ENCODE results near the gene LAIR1.
A peak's percentile ranks its signal among the peaks of the same experiment; 100 is the strongest.
"Not testable (repeated sequence)": the region's sequence is repeated elsewhere in the genome, so short reads cannot be mapped to it uniquely, and the experiment has no call there.

LAIR1 gene

DNA sequence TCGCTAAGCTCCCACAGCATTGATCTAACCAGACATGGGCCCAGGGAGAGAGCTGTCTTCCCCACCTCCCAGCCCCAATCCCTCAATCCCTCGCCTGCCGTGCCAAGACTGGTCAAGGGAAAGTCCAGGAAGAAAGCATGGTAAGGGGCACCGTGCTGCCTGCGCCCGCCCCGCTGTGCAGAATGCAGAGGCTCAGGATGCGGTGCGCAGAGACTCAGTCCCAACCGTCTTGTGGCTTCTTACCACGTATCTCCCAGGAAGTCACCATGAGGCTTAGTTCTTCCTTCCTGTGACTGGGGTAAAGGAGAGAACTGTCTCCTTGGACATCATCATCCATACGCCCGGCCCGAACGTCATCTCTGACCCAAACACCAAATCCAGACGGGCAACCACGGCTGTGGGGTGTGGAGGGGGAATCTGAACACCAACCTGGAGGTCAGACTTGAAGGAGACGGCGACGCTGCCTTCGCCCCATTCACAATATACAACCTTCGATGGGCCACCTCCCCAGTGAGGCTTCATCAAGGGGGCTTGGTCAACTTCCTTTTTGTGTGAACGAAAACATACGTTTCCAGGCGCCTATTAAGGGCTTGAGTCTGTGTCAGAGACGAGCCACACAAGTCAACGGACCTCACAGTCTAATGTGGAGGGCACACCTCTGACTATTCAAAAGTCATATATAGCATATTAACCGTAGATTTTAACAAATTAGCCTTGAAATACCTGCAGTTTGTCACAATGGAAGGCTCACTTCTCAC lies 10.6 kb upstream of the LAIR1 start:
- DNase-seq = not testable (repeated sequence)

- no peak for DNase-seq
Observed at GRCh38 chr19:54373781-54374631, 9.3 kb upstream of the LAIR1 start.

DNA sequence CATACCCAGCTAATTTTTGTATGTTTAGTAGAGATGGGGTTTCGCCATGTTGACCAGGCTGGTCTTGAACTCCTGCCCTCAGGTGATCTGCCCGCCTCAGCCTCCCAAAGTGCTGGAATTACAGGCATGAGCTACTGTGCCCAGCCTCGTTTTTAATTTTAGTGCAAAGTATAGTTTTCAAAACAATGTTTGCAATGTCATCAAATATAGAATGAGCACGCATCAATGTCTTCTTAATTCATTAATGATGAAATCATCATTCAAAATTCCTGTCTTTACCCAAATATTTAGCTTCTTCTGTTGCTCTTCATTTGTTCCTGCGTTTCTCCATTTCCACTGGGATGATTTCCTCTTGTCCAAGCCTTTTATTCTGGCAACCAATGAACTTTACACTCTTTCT lies 6.7 kb upstream of the LAIR1 start:
- DNase-seq = not testable (repeated sequence)

DNA sequence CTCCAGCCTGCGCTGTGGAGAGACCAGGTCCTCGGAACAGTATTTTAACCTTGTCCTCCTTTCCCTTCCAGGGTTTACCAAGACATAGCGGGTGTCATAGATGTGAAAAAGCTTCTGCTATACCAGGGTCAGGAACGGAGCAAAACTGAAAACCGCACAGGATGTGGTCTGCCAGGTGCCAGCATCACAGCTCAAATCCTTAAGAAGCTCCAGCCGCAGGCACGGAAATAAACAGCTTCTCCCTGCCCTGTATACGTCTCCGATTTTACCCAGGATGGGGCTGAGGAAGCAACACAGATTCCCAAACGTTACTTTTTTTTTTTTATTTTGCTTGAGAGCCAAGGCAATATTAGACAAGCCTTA lies 5.7 kb upstream of the LAIR1 start:
- peak; percentile 63 for DNase-seq

DNA sequence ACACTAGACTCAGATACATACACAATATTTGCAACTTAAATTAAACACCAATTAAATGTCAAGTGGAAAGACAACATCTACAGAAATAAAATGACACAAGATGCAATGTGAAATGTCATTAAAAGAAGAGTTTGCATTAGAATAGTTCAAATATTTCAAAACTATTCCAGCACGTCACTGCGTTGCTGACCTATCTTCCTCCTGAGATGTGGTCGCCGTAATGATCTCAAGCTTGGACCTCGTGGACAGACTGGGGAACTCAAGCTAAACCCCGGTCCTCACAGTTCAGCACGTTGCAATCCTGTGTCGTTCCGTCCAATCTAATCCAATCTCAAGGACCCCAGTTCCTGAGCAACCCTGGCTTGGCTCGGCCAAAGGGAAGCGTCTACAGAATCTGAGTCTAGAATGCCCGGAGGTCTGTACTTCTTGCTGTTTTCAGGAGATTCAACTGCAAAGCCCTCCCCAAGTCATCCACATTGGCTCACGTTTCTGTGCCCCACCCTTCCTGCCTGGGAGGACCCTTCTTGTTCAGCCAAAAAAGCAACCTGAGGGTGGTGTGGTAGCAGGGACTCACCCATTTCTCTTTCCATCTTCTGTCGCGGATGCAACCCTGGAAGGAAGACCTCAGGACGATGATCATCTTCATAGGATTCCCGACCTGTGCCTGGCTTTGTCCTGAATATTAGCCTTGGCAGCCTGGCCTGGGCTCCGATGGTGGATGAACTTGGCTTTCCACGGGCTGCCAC lies 5.1 kb upstream of the LAIR1 start:
- not testable (repeated sequence) for DNase-seq

- no peak for DNase-seq
Observed at GRCh38 chr19:54369082-54369687, 4.5 kb upstream of the LAIR1 start.

GRCh38 chr19:54366811-54367210 lies 2.1 kb upstream of the LAIR1 start:
- no peak for DNase-seq

DNA sequence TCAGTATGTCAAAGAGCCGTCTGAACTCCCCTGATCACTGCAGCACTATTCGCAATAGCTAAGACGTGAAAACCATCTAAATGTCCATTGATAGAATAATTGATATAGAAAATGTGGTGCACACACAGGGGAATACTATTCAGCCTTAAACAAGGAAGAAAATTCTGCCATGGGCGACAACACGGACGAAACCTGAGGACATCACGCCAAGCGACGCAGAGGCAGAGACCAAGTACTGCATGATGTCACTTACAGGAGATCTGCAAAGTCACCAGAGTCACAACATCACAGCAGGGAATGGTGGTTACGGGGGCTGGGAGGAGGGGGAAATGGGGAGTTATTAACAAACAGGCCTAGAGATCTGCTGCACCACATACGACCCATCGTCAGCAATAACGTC lies 1.1 kb upstream of the LAIR1 start:
- DNase-seq = not testable (repeated sequence)

DNA sequence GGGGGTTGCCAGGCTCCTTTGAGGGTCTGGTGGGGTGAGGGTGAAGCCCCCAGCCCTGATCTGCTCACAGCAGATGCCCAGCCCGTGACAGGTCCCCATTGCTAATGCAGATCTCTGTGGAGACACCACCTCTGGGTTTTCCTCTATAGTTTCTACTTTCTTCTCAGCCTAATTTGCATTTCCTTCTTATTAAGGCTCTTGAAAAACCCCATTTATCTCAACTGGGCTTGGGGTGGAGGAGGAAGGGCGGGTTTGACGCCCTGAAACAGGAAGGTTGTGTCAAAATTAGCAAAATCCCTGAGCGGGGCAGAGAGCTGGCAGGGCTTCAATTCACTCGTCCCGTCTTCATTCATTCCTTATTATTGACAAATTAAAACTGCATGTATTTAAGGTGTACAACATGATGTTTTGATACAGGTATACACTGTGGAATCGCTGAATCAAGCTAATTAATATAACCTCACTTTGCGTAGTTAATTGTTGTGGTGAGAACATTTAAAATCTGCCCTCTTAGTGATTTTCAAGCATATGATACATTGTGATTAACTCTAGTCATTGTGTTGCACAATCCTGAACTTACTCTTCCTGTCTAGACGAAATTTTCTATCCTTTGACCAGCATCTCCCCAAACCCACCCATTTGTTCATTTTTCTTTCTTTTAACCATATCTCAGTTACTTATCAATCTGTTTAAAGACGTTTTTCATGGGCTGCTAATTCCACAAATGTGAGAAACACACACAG lies 2.9 kb downstream of the LAIR1 start:
- DNase-seq = not testable (repeated sequence)

DNA sequence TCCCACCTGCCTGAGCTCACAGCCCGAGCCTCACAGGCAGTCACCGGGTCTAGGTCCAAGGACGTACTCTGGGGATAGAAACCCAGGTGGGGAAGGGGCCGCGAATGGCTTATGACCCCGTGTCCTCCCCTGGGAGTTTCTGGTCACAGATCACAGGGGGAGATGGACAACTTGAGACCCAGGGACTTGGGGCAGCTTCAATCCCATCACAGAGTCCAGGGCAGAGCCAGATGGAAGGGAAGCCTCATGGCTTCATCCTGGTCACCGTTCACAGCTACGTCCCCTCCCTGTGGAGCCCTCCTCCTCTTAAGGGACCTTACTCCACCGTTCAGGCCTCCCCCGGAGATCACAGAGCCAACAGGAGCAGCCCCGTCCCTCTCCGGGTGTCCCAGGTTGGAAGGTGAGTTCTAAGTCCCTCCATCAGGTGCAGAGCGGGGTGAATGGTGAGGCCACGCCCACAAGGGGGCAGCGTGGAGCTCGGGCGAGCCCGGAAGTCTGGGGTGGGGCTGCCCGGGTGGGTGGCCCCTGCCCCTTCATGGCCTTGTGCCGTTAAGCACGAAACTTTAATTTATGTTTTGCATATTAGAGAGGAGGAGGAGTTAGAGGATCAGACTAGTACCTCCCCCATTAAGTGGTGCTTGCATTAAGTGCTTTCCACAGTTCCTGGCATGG lies 5.4 kb downstream of the LAIR1 start:
- DNase-seq = not testable (repeated sequence)

DNA sequence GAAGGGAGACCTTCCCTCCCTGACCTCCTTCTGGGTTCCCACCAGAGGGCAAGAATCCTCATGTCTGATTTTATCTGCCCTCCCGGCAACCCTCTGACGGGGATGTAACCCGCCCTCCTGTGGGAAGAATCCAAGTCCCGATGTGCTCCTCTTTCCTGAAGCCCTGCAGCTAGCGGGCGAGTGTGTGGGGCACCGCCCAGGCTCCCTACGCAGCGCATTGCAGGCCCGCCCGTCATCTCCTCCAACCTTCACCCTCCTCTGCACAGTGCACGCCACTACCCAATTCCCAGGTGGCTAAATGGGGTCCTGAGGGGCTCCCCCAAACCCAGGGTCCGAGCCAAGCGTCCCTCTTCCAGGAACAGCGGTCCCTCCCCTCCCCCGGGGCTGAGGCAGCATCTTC lies 7.3 kb downstream of the LAIR1 start:
- no peak for DNase-seq

DNA sequence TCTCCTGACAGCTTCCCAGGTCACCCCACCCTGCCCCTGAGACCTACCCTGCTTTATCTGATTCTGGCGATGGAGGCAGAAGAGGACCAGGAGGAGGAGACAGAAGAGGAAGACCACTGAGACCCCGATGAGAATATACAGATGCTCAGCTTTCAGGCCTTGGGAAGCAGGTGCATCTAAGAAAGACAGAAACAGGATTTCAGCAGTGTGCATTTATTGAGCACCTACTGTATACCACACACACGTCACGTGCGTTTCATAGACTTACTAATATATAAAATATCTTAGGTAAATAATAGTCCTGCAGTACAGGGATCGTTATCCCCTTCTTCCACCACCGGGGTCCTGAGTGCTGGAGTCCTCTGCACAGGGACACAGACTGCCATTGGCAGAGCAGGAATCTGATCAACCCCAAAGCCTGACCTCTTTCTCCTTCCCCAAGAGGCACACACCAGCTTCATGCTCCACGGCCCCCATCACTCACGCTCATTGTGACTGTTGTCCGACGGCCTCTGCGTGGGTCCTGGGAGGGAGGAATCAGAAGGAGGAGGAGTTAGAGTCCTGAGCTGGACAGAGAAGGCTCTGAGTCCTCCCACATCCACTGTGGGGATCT lies 8.2 kb downstream of the LAIR1 start:
- DNase-seq = no peak

GRCh38 chr19:54355675-54356074 lies 9.1 kb downstream of the LAIR1 start:
- no peak for DNase-seq

GRCh38 chr19:54354761-54355160 lies 10.0 kb downstream of the LAIR1 start:
- no peak for DNase-seq

GRCh38 chr19:54352546-54352945 lies 12.2 kb downstream of the LAIR1 start:
- DNase-seq = no peak

DNA sequence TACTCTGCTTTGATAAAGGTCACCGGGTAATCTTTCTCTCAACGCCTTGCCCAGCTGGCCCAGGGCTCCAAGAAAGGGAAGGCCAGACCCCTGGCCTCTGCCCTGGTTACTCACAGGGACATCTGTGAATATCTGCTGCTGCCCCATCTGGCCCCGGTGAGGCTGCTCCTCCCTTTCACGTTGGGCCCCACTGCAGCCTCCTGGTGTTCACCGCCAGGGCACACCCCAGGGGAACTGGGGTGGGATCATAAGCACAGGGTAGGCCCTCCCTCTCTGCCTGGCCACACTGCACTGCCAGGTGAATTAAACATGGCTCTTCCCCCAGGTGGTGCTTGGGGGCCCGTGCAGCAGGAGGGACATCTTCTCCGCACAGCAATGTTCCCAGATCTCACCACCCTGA lies 12.7 kb downstream of the LAIR1 start:
- no peak for DNase-seq

DNA sequence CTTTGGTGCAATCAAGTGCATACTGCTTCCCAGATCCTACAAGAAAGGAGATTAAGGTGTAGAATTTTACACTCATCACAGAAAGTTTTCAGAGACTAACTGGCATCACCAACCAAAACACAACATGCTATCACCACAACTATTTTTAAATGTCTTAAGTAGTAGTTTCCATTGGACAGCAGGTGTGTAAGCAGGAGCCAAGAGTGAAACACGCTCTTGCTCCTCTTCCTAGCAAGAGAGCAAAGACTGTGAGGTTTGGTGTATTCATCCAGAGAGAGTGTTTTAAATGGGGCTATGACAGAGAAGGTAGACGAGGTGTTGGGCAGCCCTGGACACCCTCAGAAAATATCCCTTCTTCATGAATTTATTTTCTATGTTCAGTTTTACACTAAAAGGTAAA lies 13.3 kb downstream of the LAIR1 start:
- no peak for DNase-seq

- no peak for DNase-seq
Observed at GRCh38 chr19:54345938-54346386, 18.8 kb downstream of the LAIR1 start.

DNA sequence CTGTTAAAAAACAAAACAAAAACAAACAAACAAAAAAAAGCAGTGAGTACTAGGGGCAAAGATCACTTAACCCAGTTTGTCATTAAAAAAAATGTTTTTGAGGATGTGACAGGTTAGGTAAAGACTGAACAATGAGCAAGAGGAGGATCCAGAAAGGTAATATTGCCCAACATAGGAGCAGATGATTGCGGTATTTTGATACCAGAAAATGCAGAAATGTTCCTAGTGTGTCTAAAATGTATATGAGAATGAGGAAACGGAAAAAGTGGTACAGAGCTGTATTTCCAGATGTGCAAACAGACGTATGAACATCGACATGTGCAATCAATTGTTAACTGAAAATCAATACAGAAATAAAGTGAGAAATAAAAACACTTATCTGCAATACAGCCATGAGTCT lies 20.9 kb downstream of the LAIR1 start:
- no peak for DNase-seq

DNA sequence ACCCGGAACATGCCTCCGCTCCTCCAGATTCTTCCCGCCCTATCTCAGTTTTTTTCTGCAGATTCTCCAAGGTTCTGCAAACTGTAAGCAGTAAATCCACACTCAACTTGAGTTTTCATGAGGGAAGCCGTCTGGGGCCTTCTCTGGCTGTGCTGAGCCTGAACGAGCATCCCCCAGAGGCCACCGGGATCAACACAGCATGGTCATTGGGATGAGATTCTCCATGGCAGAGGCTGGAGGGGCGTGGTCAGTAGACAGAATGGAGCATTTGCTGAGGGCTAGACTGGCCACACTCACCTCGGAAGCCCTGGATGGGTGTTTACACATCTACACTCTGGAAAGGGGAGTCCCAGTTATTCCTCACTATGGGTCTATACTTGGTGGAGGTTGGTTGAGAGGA lies 23.4 kb downstream of the LAIR1 start:
- no peak for DNase-seq

DNA sequence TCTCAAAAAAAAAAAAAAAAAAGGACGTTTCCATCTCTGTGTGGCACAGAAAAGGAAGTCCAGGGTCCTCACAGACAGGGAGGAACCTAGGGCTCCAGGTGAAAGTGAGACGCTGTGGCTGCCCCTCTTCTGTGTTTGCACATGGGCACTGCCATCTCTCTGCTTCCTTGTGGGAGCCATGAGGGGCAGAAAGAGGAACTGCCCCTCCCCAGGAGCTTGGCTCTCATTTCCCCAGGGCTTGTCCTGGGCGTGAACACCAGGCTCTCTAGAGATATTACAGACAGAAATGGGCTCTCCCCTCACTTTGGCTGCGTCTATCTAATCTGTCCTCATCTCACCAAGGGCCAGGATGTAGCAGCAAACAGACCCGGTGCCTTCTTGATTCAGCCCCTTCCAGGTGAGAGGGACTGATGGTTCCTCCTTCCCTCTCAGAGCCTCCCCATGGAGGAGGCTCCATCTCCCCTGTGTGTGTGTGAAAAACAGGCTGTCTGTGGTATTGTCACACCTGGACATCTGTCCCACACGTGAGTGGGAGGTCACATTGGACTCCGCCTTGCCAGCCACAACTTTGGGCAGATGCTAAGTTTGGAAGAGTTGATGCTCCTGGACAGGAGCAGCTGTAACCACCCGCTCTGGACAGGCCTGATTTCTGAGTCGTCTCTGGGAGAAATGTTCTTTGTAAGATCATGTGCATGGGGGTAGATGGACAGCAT lies 24.9 kb downstream of the LAIR1 start:
- peak; percentile 62 for DNase-seq
